ENCODE results near the gene CNOT6L.

CNOT6L gene

DNA sequence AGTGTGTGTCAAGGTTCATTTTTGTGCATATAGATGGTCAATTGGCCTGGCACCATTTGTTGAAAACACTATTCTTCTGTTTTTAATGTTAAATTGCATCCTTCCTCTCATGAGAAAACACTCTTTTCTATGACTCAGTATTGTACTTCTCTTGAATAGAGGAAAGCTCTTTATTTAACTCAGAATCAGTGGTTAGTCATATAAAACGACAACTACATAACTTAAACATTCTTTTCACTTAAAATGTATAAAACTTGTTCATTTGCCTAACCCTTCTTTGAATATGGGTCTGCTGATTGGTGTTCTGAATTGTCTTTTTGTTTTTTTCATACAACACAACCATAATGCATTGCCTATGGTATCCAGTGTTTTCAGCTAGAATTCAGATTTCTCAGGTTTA is 26.2 kb upstream of the CNOT6L start:
- ChIA-PET POLR2A (no interaction called here), CTCF (no interaction called here)
- TF ChIP-seq, protein P1, sequence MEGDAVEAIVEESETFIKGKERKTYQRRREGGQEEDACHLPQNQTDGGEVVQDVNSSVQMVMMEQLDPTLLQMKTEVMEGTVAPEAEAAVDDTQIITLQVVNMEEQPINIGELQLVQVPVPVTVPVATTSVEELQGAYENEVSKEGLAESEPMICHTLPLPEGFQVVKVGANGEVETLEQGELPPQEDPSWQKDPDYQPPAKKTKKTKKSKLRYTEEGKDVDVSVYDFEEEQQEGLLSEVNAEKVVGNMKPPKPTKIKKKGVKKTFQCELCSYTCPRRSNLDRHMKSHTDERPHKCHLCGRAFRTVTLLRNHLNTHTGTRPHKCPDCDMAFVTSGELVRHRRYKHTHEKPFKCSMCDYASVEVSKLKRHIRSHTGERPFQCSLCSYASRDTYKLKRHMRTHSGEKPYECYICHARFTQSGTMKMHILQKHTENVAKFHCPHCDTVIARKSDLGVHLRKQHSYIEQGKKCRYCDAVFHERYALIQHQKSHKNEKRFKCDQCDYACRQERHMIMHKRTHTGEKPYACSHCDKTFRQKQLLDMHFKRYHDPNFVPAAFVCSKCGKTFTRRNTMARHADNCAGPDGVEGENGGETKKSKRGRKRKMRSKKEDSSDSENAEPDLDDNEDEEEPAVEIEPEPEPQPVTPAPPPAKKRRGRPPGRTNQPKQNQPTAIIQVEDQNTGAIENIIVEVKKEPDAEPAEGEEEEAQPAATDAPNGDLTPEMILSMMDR (IDR thresholded peaks at IDR 0.05; ENCODE audit: control extremely low read depth, extremely low read depth, low read depth, missing control alignments) = no peak
- no peak for DNase-seq (ENCODE audit: extremely low spot score)

DNA sequence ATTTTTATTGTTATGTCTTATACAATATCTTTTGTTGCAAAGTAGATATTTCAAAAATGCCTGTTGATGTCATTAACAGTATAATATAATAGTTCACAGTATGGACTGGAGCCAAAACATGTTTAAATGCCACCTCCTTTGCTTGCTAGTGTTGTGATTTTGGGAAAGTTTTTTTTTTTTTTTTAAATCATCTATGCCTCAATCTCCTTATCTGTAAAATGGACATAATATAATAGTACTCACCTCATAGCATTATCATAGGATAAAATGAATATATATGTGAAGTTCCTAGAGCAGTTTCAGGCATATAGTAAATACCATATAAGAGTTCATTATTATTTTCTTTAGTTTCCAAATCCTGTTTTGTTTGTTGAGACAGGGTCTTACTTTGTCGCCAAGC is 25.2 kb upstream of the CNOT6L start:
- TF ChIP-seq, protein P1 (IDR thresholded peaks at IDR 0.05; ENCODE audit: control extremely low read depth, extremely low read depth, low read depth, missing control alignments) = no peak
- POLR2A ChIA-PET = no interaction called here
- DNase-seq (ENCODE audit: extremely low spot score) = no peak
- CTCF ChIA-PET = no interaction called here

GRCh38 chr4:77843628-77844027 is 24.5 kb upstream of the CNOT6L start:
- ChIA-PET POLR2A (interaction anchor here (0.6 kb wide), 1 partner anchor 691 kb away, joined by 4 read pairs; no protein-coding TSS in a partner anchor), CTCF (no interaction called here)
- DNase-seq (ENCODE audit: extremely low spot score) = no peak
- TF ChIP-seq, protein P1 (IDR thresholded peaks at IDR 0.05; ENCODE audit: control extremely low read depth, extremely low read depth, low read depth, missing control alignments) = no peak

DNA sequence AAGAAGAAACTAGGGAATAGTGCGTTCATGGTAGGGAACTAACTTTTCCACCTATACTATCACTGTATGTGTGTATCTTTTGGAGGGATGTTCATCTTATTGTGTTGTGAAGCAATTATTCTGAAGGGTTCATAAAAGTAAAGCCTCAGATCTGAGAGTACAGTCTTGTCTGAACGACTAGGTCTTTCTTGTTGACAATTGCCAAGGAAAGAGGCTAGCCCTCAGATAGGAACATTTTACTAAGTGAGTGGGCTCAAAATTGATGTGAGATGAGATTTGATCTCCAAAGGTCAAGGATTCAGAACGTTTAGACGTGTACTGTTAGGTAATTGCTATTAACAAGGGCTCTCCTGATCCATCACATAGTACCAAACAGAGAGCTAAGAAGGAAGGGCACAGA is 15.2 kb upstream of the CNOT6L start:
- no peak for DNase-seq (ENCODE audit: extremely low spot score)
- TF ChIP-seq, protein P1 (IDR thresholded peaks at IDR 0.05; ENCODE audit: control extremely low read depth, extremely low read depth, low read depth, missing control alignments) = no peak
- ChIA-PET POLR2A (no interaction called here), CTCF (interaction anchor here (0.9 kb wide), 1 partner anchor 26 kb away, joined by 3 read pairs; no protein-coding TSS in a partner anchor)

- ChIA-PET CTCF (interaction anchor here (0.9 to 1.4 kb wide), 2 partner anchors 27 to 47 kb away, joined by 3 read pairs; no protein-coding TSS in a partner anchor), POLR2A (no interaction called here)
- TF ChIP-seq, protein P1 (IDR thresholded peaks at IDR 0.05; ENCODE audit: control extremely low read depth, extremely low read depth, low read depth, missing control alignments) = no peak
- DNase-seq (ENCODE audit: extremely low spot score) = no peak
Observed at GRCh38 chr4:77833126-77833724, 14.1 kb upstream of the CNOT6L start.

DNA sequence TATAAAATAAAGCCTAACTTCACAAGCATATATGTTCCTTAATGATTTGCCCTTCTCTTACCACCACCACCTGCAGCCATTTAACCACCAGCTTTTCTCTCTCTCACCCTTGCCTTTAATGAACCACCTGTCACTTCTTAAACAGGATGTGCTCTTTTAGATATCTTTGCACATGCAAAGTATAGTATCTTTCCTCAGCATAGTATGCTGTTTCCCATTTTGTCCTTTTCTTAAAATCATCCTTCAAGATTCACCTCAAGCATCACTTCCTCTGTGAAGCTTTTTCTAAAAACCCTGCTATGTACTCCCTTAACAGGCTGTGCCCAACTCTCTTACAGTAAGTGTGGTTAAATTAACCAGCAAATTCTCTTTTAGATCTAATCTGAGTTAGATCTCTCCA is 8.2 kb upstream of the CNOT6L start:
- no peak for DNase-seq (ENCODE audit: extremely low spot score)
- TF ChIP-seq, protein P1 (IDR thresholded peaks at IDR 0.05; ENCODE audit: control extremely low read depth, extremely low read depth, low read depth, missing control alignments) = no peak
- POLR2A ChIA-PET = no interaction called here
- CTCF ChIA-PET = interaction anchor here (1.4 kb wide), 1 partner anchor 13 kb away, joined by 3 read pairs; no protein-coding TSS in a partner anchor

All from GM10248 (cell line).